GM18870 (cell line): ENCODE measurements around the gene SSMEM1.
"Not testable (repeated sequence)": the region's sequence is repeated elsewhere in the genome, so short reads cannot be mapped to it uniquely, and the experiment has no call there.

Source experiments
- ATAC-seq: cut with Tn5 transposase; IDR thresholded peaks from one replicate; pipeline ENCODE4 v1.9.1; 2021; ENCODE audit warnings: moderate library complexity; ENCODE audit not compliant: unreplicated experiment

The SSMEM1 gene, protein sequence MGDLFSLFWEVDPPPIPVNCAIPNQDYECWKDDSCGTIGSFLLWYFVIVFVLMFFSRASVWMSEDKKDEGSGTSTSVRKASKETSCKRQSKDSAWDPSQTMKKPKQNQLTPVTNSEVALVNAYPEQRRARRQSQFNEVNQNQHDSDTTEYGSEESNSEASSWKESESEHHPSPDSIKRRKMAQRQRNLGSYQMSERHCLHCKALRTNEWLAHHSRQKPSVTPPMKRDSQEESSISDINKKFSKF

DNA sequence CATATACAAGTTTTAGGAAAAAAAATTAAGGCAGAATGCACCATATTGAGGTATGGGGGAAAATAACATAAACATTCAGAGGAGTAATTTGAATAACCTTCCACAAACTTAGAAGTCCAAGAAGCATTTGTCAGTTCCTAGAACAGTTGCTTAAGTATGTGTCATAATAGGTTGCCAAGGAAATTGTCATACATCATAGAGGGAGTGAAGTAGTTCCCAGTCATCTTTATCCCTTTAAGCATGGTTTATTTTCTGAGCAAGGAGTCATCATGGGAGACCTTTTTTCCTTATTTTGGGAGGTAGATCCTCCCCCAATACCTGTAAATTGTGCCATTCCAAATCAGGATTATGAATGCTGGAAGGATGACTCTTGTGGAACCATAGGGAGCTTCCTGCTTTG is at the start of gene SSMEM1:
Gene SSMEM1 (plus strand): TSS at position 219 of the 400 bp plus-strand sequence. CDS start 51 bp downstream, at position 270.
- ATAC-seq = no peak

DNA sequence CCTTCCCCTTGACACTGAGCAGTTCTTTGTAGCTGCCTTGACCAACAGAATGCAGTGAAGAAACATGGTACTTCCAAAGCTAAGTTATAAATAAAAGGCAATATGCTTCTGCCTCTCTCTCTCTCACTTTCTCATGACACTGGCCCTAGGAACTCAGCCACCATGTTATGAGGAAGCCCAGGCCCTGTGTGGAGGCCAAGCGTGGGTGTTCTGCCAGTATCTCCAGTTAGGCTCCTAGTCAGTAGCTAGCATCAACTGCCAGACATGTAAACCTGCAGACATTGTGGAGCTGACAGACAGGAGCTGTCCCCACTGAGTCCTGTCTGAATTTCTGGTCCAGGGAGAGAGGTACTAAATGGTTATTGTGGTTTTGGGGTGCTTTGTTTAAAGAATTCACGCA is 47.6 kb upstream of the SSMEM1 start:
- ATAC-seq = no peak

DNA sequence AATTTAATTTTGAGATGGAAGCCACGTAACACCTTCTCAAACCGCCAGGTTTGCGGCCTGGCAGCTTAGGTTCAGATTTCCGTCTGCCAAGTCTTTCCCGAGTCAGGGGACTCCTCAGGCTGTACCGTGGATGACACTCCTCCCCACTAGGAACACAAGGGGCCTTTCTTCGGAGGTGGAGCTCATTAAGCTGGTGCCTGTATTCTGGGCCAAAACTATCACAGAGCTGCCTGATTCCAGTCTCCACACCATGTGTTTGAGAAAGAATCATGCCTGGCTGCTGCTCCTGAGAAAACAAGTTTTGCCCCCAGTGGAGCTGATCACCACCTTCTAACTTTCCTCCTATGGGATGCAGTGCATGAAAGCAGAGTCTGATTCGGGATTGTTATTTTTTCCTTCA is 47.2 kb upstream of the SSMEM1 start:
- ATAC-seq = no peak

DNA sequence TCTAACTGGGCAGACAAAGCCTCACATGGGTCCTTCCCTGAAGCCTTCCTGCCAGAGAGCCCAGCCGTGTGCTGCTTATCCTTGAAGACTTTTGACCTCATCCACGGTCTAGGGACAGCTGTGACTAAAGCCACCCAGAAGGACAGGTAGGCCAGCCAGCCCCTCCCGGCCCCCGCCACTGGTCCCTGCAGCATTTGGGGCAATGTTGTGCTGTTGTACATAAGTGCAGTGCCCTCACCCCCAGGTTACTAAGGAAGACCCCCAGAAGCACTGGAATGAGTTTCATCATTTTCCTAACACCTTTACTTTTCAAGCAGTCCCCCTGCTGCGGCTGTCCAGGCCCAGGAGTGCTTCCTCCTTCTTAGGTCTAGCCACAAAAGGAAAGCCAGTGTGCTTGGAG is 45.5 kb upstream of the SSMEM1 start:
- no peak for ATAC-seq

DNA sequence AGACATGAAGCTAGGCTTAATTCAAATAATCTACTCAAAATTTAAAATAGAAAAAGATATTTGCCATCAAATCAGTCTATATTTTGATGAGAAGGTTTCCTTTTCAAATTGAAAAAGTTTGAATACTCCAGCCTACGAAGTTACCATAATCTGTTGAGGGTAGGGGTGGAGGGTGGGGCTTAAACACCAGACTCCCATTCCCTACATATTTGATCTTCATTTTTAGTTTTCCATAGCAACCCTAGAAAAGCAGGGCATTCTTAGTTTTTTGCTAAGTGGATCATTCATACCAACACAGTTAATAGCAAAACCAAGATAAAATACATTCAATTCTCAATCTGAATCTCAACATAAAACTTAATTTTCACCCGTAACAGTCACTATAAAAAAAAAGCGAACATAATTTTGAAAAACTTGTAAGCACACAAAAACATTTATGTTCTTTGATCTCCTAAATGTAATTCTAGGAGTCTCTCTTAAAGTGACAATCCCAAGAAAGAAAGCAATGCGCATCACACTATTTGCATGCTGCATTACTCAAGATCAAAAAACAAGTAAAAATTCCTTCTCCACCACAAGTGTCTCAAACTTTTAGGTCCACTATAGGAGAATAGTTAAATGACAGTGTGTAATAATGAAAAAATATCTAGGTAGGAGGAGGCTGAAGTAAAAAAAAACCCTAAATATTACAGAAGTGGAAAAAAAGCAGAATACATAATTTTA is 33.3 kb upstream of the SSMEM1 start:
- ATAC-seq = no peak

DNA sequence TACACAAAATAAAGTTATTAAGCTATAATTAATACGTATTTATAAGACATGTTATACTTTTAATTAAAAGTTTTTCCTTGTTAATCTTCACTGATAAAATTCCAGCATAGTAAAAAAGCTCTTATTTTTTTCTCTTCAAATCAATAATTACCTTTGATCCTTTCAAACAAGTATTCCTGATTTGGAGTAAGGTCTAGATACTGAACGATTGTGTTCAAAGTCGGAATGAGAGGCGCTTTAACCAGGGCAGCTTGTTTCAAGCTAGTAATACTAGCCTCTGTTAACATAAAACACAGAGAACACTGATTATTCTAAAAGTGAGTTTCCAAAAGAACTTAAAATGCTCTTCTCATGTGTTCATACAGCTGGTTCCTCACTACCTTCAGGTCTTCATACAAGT is 29.4 kb upstream of the SSMEM1 start:
- no peak for ATAC-seq

DNA sequence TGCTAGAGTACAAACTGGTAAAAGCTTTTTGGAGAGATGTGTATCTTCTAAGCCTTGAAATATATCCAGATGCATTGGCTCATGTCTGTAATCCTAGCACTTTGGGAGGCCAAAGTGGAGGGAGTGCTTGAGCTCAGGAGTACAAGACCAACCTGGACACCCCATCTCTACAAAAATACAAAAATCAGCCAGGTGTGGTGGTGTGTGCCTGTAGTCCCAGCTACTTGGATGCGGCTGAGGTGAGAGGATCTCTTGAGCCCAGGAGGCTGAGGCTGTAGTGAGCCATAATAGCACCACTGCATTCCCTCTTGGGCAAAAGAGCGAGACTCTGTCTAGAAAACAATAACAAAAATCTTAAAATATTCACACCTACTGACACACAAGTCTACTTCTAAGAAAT is 28.0 kb upstream of the SSMEM1 start:
- ATAC-seq = no peak

DNA sequence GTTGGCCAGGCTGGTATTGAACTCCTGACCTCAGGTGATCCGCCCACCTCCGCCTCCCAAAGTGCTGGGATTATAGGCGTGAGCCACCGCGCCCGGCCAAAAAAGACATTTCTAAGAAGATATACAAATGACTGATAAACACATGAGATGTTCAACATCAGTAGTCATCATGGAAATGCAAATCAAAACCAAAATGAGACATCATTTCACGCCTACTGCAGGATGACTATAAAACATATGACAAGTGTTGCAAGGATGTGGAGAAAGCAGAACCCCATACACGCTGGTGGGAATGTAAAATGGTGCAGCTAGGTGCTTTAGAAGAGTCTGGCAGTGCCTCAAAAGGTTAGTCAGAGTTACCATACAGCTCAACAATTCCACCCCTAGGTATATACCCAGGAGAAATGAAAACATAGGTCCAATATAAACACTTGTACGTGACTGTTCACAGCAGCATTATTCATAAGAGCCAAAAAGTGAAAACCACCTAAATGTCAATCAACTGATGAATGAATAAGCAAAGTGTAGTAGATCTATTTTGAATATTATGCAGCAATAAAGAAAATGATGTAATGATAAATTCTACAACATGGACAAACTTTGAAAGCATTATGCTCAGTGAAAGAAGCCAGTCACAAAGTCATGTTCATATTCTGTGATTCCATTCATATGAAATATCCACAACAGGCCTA is 26.9 kb upstream of the SSMEM1 start:
- no peak for ATAC-seq

DNA sequence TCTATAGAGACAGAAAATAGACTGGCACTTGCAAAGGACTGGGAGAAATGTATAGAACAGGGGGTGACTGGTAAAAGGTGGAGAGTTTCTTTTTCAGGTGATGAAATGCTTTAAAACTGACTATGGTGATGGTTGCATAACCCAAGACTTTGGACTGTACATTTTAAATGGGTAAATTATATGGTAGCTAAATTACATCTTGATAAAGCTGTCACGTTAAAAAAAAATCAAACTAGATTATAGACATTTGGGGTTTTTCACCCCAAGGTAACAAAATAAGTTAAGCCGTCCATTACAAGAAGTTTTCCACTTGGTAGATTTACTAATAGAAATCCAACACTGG is 26.4 kb upstream of the SSMEM1 start:
- ATAC-seq = no peak

DNA sequence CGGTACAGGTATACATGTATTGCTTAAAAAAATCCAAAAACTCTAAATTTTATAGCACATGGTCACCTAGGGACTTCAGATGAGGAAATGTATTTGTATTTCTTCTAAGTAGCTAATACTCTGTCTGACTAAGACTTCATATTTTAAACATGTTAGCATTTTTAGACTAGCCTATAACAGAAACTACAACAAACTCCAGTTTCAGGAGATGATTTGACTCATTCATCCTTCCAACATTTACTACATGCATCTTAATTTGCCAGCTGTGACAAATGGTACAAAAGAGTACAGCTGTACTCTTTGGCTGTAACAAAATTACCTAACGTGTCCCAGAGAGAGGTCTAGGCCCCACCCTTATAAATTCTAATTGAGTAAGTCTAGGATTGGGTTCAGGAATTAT is 24.7 kb upstream of the SSMEM1 start:
- peak; percentile 84 for ATAC-seq

DNA sequence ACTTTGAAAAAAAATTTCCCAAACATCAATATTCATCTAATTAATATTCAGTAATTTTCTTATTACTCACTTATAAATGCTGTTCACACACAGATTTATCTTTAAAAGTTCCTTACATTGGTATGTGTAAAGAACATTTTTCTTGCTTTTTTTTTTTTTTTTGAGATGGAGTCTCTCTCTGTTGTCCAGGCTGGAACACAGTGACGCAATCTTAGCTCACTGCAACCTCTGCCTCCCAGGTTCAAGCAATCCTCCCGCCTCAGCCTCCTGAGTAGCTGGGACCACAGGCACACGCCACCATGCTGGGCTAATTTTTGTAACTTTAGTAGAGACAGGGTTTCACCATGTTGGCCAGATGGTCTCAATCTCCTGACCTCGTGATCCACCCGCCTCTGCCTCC is 23.3 kb upstream of the SSMEM1 start:
- not testable (repeated sequence) for ATAC-seq

DNA sequence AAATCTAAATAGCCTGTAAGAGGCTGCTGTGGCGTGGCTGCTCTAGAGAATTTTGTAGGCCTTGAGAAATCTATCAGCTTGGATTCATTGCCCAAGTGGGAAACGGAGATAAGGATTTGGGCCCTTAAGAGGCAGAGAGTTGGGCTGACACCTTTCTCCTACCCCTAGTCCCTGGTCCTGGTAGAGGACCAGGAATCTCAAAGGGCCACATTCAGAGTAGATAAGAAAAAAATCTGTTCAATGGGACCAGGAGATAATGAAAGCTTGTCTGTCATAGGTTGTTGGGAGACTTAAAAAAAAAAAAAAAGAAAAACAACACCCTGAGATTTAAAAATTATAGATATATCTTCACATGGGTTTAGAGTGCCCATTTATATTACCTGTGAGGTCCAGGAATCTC is 20.3 kb upstream of the SSMEM1 start:
- ATAC-seq = no peak

DNA sequence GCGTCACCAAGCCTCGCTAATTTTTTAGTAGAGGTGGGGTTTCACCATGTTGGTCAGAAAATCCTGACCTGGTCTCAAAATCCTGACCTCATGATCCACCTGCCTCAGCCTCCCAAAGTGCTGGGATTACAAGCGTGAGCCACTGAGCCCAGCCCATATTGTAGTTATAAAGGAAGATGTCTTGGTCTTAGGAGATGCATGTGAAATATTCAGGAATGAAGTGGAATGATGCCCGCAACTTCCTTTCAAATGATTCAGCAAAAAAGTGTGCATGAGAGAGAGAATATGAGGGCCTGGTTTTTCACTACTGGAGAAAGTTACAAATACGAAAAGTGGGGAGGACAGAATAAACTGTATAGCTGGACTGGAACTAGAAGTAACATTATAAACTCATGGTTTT is 18.3 kb upstream of the SSMEM1 start:
- ATAC-seq = no peak

DNA sequence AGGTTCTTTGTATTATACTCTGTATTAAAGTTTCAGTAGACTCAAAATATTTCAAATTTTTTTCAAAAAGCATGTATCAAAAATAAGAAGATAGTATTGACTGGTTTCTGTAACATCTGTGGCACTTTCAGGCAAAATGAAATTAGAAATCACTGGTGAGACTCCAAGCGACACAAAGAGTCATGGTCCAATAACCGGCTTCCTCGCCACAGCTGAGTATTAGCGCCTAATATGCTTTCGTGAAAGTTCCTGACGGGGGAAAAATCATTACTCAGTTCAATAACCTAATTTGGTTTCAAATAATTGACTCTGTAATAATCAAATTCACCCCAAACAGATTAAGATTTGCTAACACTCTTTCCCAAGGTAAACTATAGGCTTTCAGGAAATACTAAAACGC is 15.9 kb upstream of the SSMEM1 start:
- ATAC-seq = no peak

DNA sequence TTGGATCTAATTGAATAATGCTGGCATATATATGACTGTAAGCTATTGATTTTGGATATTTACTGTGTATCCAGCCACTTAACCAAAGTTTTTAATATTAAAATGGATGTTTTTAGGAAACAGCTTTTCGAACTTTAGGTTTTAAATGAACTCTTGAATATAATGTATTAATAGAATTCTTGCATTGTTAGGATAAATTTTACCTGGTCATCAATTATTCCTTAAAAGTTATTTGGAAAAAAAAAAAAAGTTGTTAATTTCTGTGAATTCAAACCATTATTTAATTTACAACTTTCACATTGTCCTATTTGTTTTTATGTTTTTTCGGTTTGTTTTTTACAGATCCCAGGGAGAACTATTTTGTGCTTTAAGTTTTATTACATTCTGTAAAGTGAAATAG is 12.3 kb upstream of the SSMEM1 start:
- no peak for ATAC-seq

DNA sequence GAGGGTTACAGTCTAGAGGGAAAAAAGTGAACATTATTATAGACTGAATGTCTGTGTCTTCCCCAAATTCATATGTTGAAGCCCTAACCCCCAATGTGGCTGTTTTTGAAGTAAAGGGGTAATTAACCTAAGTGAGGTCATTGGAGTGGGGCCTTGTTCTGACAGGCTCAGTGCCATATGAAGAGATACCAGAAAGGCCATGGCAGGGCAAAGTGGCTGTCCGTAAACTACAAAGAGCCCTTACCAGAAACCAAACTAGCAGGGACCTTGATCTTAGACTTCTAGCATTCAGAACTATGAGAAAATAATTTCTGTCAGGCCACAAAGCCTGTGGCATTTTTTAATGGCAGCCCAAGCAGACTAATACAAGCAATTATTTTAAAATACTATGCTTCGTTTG is 11.2 kb upstream of the SSMEM1 start:
- ATAC-seq = no peak

DNA sequence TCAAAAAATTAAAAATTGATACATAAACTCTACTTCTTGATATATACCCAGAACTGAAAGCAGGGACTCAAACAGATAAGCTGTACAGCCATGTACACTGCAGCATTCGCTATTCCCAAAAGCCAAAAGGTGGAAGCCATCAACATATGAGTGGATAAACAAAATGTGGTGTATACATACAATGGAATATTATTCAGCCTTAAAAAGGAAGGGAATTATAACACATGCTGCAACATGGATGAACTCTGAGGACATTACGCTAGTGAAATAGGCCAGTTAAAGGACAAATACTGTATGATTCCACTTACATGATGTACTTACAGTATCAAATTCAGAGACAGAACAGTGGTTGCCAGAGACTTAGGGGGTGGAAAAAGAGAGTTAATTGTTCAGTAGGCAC is 10.6 kb upstream of the SSMEM1 start:
- ATAC-seq = no peak

DNA sequence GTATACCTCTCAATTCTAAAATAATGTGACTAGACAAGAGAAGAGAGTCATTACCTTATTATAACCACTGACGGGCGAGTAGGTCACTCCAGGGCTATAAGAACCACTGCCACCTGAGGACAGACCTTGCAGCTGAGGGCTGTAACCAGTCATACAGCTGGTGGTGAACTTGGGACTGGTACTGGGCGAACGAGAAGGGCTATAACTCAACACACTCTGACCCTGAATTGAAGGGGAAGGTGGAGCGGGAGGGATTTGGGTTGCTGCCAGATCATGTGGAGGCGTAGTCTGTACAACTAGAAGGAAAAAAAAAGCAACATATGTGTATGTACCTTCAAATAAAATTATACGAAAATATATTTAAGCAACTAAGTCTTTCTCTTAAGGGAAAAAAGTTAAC is 5.9 kb upstream of the SSMEM1 start:
- ATAC-seq = no peak

DNA sequence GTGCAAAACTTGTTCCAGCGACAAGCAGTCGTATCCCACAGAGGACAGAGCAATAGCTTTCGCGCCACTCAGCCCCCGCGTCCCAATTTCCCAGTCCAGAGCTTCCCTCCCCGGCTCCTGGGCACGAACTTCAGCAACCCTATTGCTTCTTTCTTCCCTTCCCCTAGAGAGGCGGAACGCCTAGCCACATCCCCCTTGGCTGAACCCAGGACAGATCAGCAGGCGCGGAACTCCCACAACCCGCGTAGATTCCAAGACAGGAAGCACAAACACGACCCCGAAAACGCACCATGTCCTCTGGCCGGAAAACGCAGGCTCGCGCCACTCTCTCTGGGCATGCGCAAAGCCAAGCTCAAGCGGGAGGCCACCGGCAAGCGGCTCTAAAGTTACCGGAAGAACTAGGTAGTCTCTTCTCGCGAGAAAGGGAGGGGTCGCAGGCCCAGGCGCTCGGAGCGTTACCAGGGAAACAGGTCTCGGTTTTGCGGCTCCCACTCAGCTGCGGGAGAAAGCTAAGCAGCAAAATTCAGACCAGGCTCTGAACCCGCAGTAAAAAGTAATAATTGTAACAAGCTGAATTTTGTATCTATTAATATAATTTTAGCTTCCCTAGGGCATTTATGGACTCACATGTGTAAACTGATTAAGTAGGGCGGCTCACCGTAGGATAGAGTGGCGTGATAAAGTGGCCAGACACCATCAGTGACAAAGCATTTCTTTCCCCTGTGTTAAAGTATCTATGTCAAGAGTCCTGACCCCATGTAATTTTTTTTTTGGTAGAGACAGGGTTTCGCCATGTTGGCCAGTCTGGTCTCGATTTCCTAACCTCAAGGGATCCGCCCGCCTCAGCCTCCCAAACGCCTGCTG is 2.3 kb upstream of the SSMEM1 start, which contains the start of gene TMEM209:
Gene TMEM209 (minus strand): TSS at position 323 of the 864 bp plus-strand sequence. CDS start 31 bp downstream, at position 292.
- peak; percentile 97 for ATAC-seq

DNA sequence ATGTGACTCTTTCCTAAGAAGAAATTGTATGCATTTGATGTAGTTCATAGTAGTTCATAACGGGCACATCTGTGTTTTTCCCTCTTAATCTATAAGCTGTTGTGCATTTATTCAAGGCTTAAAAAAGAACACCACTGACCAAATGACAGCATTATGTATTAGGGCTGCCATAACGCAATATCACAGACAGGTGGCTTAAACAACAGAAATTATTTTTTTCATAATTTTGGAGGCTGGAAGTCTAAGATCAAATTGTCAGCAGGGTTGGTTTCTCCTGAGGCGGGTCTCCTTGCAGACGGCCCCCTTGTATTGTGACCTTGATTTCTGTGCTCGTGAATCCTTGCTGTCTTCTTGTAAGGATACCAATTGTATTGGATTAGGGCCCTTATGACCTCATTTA is 627 bp upstream of the SSMEM1 start:
- ATAC-seq = no peak

DNA sequence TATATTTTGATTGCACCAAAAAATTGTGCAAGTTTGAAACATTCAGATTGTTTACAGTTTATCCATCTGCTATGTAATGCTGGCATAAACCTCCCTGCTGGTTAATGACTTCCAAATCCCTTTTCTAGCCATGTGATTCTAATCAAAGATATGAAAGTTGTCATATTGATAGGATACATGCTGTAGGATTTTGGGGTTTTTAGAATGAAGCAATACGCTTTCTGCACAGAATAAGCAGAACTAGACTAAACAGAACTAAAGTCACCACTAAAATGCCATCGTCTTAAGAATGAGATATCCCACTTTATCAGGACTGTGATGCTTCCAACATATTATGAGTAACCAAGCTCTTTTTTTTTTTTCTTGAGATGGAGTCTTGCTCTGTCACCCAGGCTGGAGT is 856 bp downstream of the SSMEM1 start:
- no peak for ATAC-seq
